NB4 (cell line): ENCODE results near the gene JAK1.

Source experiments
- DNase-seq: peaks from one replicate; pipeline ENCODE4 v3.0.0; 2010; ENCODE audit warnings: low read depth
- H3K4me3 ChIP-seq: one replicate; pipeline ENCODE4 v1.5.1; 2011; ENCODE audit warnings: mild to moderate bottlenecking, low read depth, low read length, moderate library complexity
- MYC ChIP-seq: IDR thresholded peaks from 2 replicates; pipeline ENCODE4 v1.6.1; 2011; ENCODE audit warnings: low read depth, low read length
- POLR2A ChIP-seq: IDR thresholded peaks from 2 replicates; pipeline ENCODE4 v1.6.1; 2011; ENCODE audit warnings: mild to moderate bottlenecking; ENCODE audit not compliant: insufficient read length; ENCODE audit errors: extremely low read depth
- TF ChIP-seq, protein P1 (sequence below): IDR thresholded peaks from one replicate; pipeline ENCODE4 v1.5.1; 2012; ENCODE audit warnings: low read depth, low read length
- TF ChIP-seq, protein P2 (sequence below): IDR thresholded peaks from 2 replicates; pipeline ENCODE4 v1.6.1; 2011; ENCODE audit warnings: low read depth, low read length

Gene JAK1

GRCh38 chr1:64843675-64844074 is 122.7 kb downstream of the JAK1 start:
- DNase-seq, result no peak
- TF ChIP-seq, protein P1, sequence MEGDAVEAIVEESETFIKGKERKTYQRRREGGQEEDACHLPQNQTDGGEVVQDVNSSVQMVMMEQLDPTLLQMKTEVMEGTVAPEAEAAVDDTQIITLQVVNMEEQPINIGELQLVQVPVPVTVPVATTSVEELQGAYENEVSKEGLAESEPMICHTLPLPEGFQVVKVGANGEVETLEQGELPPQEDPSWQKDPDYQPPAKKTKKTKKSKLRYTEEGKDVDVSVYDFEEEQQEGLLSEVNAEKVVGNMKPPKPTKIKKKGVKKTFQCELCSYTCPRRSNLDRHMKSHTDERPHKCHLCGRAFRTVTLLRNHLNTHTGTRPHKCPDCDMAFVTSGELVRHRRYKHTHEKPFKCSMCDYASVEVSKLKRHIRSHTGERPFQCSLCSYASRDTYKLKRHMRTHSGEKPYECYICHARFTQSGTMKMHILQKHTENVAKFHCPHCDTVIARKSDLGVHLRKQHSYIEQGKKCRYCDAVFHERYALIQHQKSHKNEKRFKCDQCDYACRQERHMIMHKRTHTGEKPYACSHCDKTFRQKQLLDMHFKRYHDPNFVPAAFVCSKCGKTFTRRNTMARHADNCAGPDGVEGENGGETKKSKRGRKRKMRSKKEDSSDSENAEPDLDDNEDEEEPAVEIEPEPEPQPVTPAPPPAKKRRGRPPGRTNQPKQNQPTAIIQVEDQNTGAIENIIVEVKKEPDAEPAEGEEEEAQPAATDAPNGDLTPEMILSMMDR, result no peak
- no peak for TF ChIP-seq MYC
- no peak for TF ChIP-seq POLR2A
- TF ChIP-seq, protein P2, sequence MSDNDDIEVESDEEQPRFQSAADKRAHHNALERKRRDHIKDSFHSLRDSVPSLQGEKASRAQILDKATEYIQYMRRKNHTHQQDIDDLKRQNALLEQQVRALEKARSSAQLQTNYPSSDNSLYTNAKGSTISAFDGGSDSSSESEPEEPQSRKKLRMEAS, result no peak
- no peak overlapping the region for H3K4me3 ChIP-seq

GRCh38 chr1:64842224-64842623 is 124.1 kb downstream of the JAK1 start:
- no peak for DNase-seq
- H3K4me3 ChIP-seq, result no peak overlapping the region
- TF ChIP-seq, protein P2, result no peak
- no peak for TF ChIP-seq POLR2A
- TF ChIP-seq, protein P1, result no peak
- no peak for TF ChIP-seq MYC

- H3K4me3 ChIP-seq, result no peak overlapping the region
- no peak for DNase-seq
- TF ChIP-seq, protein P1, result no peak
- TF ChIP-seq, protein P2, result no peak
- TF ChIP-seq MYC (no peak), POLR2A (no peak)
Observed at GRCh38 chr1:64841330-64842065, 124.9 kb downstream of the JAK1 start.

GRCh38 chr1:64839732-64840405 is 126.5 kb downstream of the JAK1 start:
- TF ChIP-seq, protein P2, result no peak
- DNase-seq, result no peak

DNA sequence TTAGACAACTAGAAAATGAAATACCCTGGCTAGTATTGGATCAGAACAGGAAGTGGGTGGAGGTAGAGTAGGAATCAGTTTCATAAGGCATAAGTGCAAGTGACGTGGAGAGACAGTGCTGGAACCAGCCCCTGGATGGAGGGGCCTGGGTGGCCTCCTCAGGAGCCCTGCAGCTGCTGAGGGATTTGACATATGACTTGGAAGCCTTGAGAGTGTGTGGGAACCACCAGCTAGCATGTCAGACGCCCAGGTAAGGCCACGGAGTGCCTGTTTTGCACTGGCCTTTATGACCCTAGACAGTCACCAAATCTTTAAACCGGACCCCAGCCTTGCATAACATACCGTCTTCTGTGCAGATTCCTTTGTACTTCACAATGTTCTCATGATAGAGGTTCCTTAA is 127.1 kb downstream of the JAK1 start:
- no peak for DNase-seq
- TF ChIP-seq, protein P2, result no peak
- TF ChIP-seq POLR2A (no peak), MYC (no peak)
- TF ChIP-seq, protein P1, result no peak
- no peak overlapping the region for H3K4me3 ChIP-seq

More at GRCh38 chr1:64839732-64840405, 126.5 kb downstream of the JAK1 start:
- no peak overlapping the region for H3K4me3 ChIP-seq

GRCh38 chr1:64838486-64838885 is 127.9 kb downstream of the JAK1 start:
- H3K4me3 ChIP-seq, result no peak overlapping the region
- DNase-seq, result no peak
- TF ChIP-seq, protein P1, result no peak
- TF ChIP-seq POLR2A, result no peak
- TF ChIP-seq MYC, result no peak
- TF ChIP-seq, protein P2, result no peak
